ENCODE data around the gene GPR153.
"Not testable (repeated sequence)": the region's sequence is repeated elsewhere in the genome, so short reads cannot be mapped to it uniquely, and the experiment has no call there.

The GPR153 gene

GRCh38 chr1:6260961-6261614 is at the start of gene GPR153:
Gene GPR153 (minus strand): TSS chr1:6261098. CDS start chr1:6254905, 6,193 bp downstream.
- DNase-seq = peak; percentile 68

GRCh38 chr1:6310116-6310848 is 49.4 kb upstream of the GPR153 start:
- DNase-seq = no peak

GRCh38 chr1:6309564-6309963 is 48.7 kb upstream of the GPR153 start:
- DNase-seq = no peak

- DNase-seq = no peak
These were observed 47.6 kb upstream of the GPR153 start for GRCh38 chr1:6308449-6308848.

DNA sequence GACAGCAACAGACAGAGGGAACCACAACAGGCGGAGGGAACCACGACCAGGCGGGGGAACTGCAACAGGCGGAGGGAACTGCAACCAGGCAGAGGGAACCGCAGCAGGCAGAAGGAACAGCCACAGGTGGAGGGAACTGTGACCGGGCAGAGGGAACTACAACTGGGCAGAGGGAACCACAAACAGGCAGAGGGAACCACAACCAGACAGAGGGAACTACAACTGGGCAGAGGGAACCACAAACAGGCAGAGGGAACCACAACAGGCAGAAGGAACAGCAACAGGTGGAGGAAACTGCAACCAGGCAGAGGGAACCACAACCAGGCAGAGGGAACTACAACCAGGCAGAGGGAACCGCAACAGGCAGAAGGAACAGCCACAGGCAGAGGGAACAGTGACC is 46.8 kb upstream of the GPR153 start:
- DNase-seq = not testable (repeated sequence)

GRCh38 chr1:6307099-6307498 is 46.2 kb upstream of the GPR153 start:
- no peak for DNase-seq

- no peak for DNase-seq
These were observed 42.6 kb upstream of the GPR153 start for GRCh38 chr1:6303397-6304012.

DNA sequence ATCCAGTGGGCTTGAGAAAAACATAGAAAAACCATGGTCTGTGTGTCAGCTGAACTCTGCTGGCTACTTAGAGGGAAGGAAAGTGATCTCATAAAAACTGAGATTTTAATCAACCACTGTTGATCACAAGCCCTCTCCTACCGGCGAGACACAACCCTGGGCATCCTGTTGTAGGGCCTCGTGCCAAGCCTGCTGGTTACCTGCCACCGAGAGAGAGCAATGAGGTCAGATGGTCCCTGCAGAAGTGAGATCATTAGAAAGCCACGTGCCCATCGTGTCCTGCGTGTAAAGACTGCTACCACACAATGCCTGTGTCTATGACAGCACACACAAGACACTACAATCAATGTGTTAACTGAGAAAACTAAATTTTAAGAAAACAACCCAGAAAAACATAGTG is 41.7 kb upstream of the GPR153 start:
- DNase-seq = no peak

DNA sequence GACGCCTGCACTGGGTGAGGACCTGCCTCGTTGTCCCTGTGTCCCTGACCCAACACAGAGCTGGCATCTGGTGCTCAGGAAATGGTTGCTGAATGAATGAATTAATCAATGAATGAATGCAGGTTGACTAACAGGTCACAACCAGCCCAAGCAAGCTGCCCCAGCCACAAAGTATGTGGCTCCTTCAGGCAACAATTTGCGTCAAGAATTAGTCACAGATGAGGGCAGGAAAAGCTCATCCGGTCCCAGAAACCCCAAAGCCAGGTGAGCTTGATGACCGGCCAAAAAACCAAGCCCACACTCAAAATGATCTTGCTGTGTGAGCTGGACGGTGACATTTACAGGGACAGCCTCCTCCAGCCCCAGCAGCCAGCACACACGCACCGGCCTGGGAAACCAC is 40.6 kb upstream of the GPR153 start:
- DNase-seq = no peak

DNA sequence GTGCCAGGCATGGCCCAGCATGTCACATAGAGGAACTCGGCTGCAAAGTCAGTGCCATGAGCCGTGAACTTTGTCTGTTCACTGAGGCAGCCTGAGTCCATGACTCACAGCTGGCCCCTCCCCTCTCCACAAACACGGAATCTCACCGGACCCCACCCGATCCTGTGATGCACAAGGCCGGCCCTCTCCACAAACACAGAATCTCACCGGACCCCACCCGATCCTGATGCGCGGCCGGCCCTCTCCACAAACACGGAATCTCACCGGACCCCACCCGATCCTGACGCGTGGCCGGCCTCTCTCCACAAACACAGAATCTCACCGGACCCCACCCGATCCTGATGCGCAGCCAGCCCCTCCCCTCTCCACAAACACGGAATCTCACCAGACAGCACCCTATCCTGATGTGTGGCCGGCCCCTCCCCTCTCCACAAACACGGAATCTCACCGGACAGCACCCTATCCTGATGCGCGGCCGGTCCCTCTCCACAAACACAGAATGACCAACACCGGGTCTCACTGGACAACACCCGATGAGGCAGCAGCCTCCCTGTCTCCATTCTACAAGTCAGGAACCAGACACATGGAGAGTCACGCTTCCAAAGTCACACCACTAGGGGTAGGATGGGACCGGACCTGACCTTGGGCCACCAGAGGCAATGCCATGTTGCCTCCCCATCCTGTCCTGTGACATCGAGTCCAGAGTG is 39.6 kb upstream of the GPR153 start:
- no peak for DNase-seq

DNA sequence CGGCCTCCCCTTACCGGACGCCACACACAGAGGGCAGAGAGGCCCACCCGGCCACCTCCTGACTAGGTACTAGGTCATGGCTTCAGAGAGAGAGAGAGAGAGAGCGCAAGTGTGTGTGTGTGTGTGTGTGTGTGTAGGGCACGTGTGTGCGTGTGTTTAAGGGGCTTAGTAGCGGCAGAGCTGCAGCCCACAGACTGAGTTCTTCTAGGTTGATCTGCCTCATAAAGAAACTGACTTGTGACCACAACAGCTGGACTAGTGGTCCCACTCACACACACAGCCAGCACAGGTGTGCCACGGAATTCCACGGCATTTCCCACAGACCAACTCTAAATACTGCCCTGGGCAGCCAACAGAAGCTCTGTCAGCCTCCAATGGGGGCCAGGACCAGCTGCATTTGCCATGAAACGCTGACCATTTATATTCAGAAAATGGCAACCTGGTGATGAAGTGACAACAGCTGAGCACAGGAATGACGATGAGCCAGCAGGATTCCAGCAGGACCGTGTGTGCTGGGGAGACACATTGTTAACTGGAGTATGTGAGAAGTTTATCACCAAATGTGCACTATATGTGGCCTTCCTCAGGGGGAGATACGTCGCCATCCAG is 38.8 kb upstream of the GPR153 start:
- DNase-seq = no peak

DNA sequence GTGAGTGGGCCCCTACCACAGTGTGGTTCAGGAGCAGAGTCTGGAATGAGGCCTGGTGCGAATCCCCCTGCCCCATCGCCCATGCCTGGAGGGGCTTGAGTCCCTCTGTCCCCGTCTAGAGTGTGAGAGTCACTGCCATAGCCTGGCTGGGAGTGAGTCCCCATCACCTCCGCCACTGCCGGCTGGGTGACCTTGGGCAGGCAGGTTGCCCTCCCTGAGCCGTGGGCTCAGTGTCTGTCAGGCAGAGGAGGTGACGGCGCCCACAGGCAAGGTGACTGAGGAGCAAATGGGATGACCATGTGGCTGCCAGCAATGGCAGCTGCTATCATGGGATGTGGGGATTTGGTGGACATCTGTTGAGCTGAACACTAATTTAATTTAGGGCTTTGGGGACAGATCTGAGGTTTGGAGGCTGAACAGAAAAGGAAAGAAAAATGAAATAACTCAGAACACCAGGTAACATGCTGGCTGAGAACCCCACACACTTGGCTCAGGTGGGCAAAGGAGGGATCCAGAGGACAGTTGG is 38.1 kb upstream of the GPR153 start:
- no peak for DNase-seq

DNA sequence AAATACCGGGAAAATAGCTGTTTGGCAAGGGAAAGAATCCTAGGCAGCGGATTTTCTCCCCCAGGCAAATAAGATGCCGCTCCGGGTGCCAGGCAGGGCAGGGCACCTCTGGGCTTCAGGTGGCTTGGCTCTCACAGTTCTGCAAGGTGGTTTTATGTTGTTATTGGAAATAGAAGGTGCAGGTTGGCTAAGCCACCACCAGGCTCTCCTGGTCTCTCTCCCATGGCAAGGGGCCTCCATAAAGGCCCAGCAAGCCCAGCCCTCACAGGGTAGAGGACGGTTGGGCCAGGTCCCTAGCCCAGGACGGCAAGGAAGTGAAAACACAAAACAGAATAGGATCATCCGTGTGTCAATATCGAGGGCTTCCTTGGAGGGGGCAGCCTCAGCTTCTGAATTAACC is 37.6 kb upstream of the GPR153 start:
- DNase-seq = no peak

DNA sequence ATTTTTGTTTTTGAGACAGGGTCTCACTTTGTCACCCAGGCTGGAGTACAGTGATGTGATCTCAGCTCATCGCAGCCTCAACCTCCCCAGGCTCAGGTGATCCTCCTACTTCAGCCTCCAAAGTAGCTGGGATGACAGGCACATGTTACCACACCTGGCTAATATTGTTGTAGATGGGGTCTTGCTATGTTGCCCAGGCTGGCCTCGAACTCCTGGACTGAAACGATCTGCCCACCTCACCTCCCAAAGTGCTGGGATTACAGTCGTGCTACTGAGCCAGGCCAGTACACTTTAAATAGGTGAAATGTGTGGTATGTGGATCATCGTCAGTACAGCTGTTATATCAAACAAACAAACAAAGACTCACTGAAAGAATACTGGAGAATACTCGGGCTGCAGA is 35.0 kb upstream of the GPR153 start:
- DNase-seq = no peak

- no peak for DNase-seq
These were observed 34.1 kb upstream of the GPR153 start for GRCh38 chr1:6294890-6295556.

GRCh38 chr1:6294080-6294889 is 33.4 kb upstream of the GPR153 start:
- no peak for DNase-seq

DNA sequence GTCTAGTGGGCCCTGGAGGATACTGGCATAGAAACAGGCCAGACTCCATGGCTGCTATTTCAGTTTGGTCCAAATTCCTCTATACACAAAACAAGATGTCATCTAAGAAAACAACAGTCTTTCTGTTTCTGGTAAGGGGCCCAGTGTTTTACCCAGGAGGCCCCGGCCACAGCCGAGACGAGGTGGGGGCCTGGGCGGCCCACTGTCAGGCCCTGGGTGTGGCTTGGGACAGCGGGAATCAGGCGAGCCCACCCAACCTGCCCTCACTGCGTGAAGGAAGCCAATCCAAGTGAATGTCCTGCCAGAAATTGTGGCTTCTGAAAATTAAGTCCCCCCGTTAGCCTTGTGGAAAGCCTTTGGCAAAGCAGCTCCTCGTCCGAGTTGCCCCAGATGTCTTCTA is 31.2 kb upstream of the GPR153 start:
- DNase-seq = no peak

DNA sequence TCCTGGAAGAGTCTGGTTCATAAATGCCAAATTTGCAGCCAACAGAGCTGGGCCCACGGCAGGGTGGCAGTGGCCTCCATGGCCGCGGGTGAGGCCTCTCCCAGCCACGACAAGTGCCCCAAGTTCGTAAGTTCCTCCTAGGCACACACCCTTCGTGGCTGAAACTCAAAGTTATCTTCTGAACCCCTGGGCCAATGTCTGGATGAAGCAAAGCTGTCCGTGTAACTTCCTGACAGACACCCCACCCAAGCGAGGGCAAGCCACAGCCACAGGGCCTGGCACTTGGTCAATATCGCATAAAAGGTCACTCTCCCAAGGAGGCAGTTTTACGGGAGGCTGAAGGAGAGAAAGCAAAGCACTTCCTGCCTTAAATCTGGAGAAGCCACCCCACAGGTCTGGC is 27.8 kb upstream of the GPR153 start:
- no peak for DNase-seq

DNA sequence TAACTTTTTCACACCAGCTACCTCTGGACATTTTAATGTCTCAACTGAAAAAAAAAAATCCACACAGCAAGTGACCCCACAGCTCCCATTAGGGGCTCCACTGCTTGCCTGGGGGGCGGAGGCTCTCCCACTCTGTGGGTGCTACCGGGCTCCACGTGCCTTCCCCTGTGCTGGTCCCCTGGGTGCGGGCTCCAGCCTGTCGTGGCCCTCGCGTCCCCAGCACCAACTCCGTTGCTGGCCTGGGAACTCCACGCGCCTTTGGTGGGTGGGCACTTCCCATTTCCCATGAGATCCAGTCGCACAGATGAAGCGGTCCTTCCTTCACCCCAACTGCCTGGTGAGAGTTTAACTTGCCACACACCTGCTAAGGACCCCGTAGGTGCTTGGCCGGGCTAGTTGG is 27.1 kb upstream of the GPR153 start:
- DNase-seq = no peak

- no peak for DNase-seq
These were observed 26.6 kb upstream of the GPR153 start for GRCh38 chr1:6287431-6287886.

DNA sequence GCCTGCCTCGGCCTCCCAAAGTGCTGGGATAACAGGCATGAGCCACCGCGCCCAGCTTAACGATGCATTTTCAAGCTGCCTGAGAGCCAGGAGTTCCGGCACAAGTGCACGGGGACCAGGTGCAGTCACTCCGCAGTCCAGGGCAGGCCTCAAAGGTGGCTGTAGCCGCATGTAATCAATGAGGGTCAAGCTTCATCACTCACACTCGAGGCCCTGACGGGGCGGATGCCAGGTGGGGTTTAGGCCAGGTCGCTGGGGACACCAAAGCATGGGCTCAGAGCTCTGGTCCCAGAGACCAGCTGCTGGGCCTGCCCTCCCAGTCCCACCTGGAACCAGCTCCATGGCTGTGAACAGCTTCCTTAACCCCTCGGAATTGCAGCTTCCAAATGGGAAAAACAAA is 26.1 kb upstream of the GPR153 start:
- no peak for DNase-seq
